Hematopoietic multipotent progenitor cell treated with erythropoietin and hydrocortisone succinate and interleukin-3 and kit ligand, for 4 days (in vitro differentiated cells): Measurements from ENCODE around the gene CD300E.
"Not testable (repeated sequence)": the region's sequence is repeated elsewhere in the genome, so short reads cannot be mapped to it uniquely, and the experiment has no call there.

Source experiments
- DNase-seq: peaks from one replicate; pipeline ENCODE4 v3.0.0-alpha.2; 2015

Gene CD300E

GRCh38 chr17:74623693-74624093, at the start of gene CD300E:
CD300E (minus strand) TSS chr17:74623738; CDS start chr17:74623621, 117 bp downstream.
- DNase-seq, result no peak

GRCh38 chr17:74671031-74671771, 47.7 kb upstream of the CD300E start:
- peak; percentile 91 for DNase-seq

GRCh38 chr17:74670329-74670728, 46.8 kb upstream of the CD300E start:
- no peak for DNase-seq

GRCh38 chr17:74663561-74663960, 40.0 kb upstream of the CD300E start:
- DNase-seq, result peak; percentile 23

- no peak for DNase-seq
These were observed 36.4 kb upstream of the CD300E start for GRCh38 chr17:74659889-74660288.

GRCh38 chr17:74658620-74659019, 35.1 kb upstream of the CD300E start:
- DNase-seq, result no peak

GRCh38 chr17:74654742-74655141, 31.2 kb upstream of the CD300E start:
- no peak for DNase-seq

GRCh38 chr17:74652020-74652419, 28.5 kb upstream of the CD300E start:
- DNase-seq, result no peak

- no peak for DNase-seq
These were observed 26.4 kb upstream of the CD300E start for GRCh38 chr17:74649909-74650308.

- DNase-seq, result no peak
These were observed 24.5 kb upstream of the CD300E start for GRCh38 chr17:74647871-74648672.

GRCh38 chr17:74646231-74646630, 22.7 kb upstream of the CD300E start:
- DNase-seq, result peak; percentile 81

GRCh38 chr17:74645010-74645409, 21.5 kb upstream of the CD300E start:
- DNase-seq, result no peak

- no peak for DNase-seq
These were observed 20.9 kb upstream of the CD300E start for GRCh38 chr17:74644419-74644818.

GRCh38 chr17:74643826-74644225, 20.3 kb upstream of the CD300E start:
- DNase-seq, result no peak

- no peak for DNase-seq
These were observed 19.5 kb upstream of the CD300E start for GRCh38 chr17:74642995-74643394.

GRCh38 chr17:74642556-74642955, 19.0 kb upstream of the CD300E start:
- DNase-seq, result no peak

- DNase-seq, result no peak
These were observed 18.4 kb upstream of the CD300E start for GRCh38 chr17:74641958-74642298.

- DNase-seq, result peak; percentile 57
These were observed 17.9 kb upstream of the CD300E start for GRCh38 chr17:74641224-74641957.

GRCh38 chr17:74639704-74640151, 16.2 kb upstream of the CD300E start:
- DNase-seq, result peak; percentile 74

GRCh38 chr17:74637926-74638325, 14.4 kb upstream of the CD300E start:
- no peak for DNase-seq

GRCh38 chr17:74637265-74637664, 13.7 kb upstream of the CD300E start:
- peak; percentile 25 for DNase-seq

GRCh38 chr17:74636541-74637085, 13.1 kb upstream of the CD300E start:
- DNase-seq, result not testable (repeated sequence)

- DNase-seq, result no peak
These were observed 11.9 kb upstream of the CD300E start for GRCh38 chr17:74635418-74635817.
